Measurements from ENCODE around the gene BUB1B.
"Not testable (repeated sequence)": the region's sequence is repeated elsewhere in the genome, so short reads cannot be mapped to it uniquely, and the experiment has no call there.

The BUB1B gene

DNA sequence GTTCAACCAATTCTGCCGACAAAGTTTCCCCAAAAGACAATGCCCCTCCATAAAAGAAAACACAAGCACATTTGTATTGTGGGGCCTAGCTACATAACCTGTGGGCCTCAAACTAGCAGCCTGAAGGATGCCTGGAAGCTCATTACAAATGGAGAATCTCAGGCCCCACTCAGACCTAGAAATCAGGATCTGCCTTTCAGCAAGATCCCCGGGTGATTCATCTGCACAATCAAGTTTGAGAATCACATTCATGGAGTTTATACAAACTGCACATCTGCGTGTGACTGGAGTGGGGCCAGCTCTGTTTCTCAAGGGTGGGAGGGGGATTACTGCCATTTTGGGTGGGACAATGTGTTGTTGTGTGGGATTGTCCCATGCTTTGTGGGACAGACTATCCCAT is 36.5 kb upstream of the BUB1B start:
- not testable (repeated sequence) for H3K27ac ChIP-seq (ENCODE audit: low read length); H3K4me1 ChIP-seq (ENCODE audit: insufficient read depth, low read length); H3K9ac ChIP-seq (ENCODE audit: low read depth, low read length); H3K27me3 ChIP-seq (ENCODE audit: insufficient read depth, low read length); H3K36me3 ChIP-seq (ENCODE audit: insufficient read depth, low read depth, low read length); H3K4me3 ChIP-seq (ENCODE audit: low read length); H3K9me3 ChIP-seq (ENCODE audit: insufficient read depth, low read depth, low read length)

DNA sequence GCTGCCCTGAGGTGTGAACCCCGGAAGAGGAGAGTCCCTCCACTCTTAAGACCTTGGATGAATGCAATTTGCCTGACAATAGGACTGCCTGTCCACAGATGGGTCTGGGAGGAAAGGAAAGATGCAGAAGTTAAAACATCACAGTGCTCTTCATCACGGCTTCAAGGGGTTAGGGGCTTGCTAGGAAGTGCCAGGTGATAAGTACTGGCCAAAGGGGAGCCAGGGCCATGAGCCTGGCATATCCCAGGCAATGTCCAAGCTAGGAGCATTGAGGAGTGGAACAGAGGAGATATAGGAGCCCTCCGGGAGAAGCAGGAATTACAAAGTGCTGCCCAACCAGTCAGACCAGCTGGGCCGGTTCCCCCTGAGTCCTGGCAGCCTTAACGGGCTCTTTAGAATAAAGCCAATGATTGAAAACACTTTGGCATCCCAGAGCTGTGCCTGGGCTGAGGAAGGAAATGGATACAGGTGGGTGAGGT is 36.0 kb upstream of the BUB1B start:
- not testable (repeated sequence) for H3K36me3 ChIP-seq (ENCODE audit: insufficient read depth, low read depth, low read length); H3K27me3 ChIP-seq (ENCODE audit: insufficient read depth, low read length); H3K27ac ChIP-seq (ENCODE audit: low read length); H3K4me1 ChIP-seq (ENCODE audit: insufficient read depth, low read length); H3K9me3 ChIP-seq (ENCODE audit: insufficient read depth, low read depth, low read length); H3K9ac ChIP-seq (ENCODE audit: low read depth, low read length)
- peak overlapping the region; percentile 18 for H3K4me3 ChIP-seq (ENCODE audit: low read length)

DNA sequence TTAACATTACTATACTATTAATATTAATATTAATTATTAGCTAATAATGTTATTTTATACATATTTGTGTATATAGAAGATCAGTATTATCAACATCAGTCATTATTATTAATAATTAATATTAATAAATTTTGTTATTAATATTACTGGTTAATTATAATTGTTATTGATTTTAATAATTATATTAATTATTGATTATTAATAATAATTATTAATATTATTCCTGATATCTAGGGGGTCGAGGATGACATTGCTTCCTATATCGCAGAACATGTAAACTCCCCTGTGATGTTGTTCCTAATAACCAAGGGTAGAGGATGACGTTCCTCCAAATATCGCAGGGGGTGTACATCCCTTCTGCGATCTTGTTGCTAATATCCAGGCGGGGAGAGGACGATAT is 34.9 kb upstream of the BUB1B start:
- Histone ChIP-seq H3K9me3 (ENCODE audit: insufficient read depth, low read depth, low read length) (no peaks in the 10 kb centered on the region), H3K9ac (ENCODE audit: low read depth, low read length) (no peak overlapping the region), H3K36me3 (ENCODE audit: insufficient read depth, low read depth, low read length) (no peaks in the 10 kb centered on the region), H3K27me3 (ENCODE audit: insufficient read depth, low read length) (peaks cover 8% of the 10 kb centered on the region; the same call in 1 of the 2 replicates), H3K27ac (ENCODE audit: low read length) (no peak overlapping the region), H3K4me3 (ENCODE audit: low read length) (no peak overlapping the region), H3K4me1 (ENCODE audit: insufficient read depth, low read length) (peaks cover 8% of the 10 kb centered on the region; the same call in 1 of the 2 replicates)

DNA sequence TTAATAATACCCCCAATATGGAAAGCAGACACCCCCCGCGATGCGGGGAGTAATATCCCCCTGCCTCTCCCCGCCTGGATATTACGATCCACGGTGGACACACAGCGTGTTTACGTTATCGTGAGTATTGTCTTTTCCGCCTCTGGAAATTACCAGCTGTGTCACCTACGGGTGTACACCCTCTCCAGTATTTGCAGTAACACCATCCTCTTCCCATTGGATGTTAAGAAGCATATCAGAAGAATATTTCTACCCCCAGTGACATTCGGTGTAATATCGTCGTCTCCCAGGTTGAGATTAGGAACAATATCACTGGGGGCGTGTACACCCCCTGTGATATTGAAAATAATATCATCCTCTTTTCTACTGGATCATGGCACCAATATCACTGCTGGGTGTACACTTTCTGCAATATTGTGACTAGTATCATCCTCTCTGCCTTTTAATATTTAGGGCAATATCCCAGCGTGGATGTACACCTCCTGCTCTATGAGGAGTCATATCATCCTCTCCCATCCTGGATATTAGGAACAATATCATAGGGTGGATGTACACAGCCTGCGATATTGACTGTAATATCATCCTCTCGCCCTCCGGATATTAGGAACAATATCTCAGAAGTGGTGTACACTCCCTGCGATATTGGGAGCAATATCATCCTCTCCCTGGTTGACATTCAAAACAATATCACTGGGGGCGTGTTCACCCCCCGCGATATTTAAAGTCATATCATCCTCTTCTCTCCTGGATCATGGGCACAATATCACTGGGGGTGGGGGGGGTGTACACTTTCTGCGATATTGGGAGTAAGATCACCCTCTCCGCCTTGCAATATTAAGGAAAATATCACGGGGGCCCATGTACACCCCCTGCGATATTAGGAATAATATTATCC is 31.9 kb upstream of the BUB1B start:
- Histone ChIP-seq H3K4me3 (ENCODE audit: low read length) (no peak overlapping the region), H3K27me3 (ENCODE audit: insufficient read depth, low read length) (peaks cover 8% of the 10 kb centered on the region; the same call in 1 of the 2 replicates), H3K9ac (ENCODE audit: low read depth, low read length) (no peak overlapping the region), H3K4me1 (ENCODE audit: insufficient read depth, low read length) (0 out of 2 replicates have a peak, but pooled peaks cover 5% of the 10 kb centered on the region), H3K36me3 (ENCODE audit: insufficient read depth, low read depth, low read length) (no peaks in the 10 kb centered on the region), H3K27ac (ENCODE audit: low read length) (no peak overlapping the region), H3K9me3 (ENCODE audit: insufficient read depth, low read depth, low read length) (no peaks in the 10 kb centered on the region)

DNA sequence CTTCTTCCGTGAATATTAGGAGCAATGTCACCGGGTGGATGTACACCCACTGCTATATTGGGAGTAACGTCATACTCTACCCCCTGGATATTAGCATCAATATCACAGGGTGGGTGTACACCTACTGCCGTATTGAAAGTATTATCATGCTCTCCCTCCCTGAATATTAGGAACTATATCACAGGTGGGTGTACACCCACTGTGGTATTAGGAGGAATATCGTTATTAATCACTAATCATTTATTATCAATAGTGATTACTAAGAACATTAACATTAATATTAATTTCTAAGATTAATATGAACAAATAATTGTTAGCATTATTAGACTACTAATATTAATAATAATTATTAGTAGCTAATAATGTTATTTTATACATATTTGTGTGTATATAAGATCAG is 30.8 kb upstream of the BUB1B start:
- Histone ChIP-seq H3K27ac (ENCODE audit: low read length) (no peak overlapping the region), H3K9ac (ENCODE audit: low read depth, low read length) (no peak overlapping the region), H3K36me3 (ENCODE audit: insufficient read depth, low read depth, low read length) (no peaks in the 10 kb centered on the region), H3K4me3 (ENCODE audit: low read length) (no peak overlapping the region), H3K4me1 (ENCODE audit: insufficient read depth, low read length) (0 out of 2 replicates have a peak, but pooled peaks cover 5% of the 10 kb centered on the region), H3K9me3 (ENCODE audit: insufficient read depth, low read depth, low read length) (no peaks in the 10 kb centered on the region), H3K27me3 (ENCODE audit: insufficient read depth, low read length) (peaks cover 8% of the 10 kb centered on the region; the same call in 1 of the 2 replicates)

DNA sequence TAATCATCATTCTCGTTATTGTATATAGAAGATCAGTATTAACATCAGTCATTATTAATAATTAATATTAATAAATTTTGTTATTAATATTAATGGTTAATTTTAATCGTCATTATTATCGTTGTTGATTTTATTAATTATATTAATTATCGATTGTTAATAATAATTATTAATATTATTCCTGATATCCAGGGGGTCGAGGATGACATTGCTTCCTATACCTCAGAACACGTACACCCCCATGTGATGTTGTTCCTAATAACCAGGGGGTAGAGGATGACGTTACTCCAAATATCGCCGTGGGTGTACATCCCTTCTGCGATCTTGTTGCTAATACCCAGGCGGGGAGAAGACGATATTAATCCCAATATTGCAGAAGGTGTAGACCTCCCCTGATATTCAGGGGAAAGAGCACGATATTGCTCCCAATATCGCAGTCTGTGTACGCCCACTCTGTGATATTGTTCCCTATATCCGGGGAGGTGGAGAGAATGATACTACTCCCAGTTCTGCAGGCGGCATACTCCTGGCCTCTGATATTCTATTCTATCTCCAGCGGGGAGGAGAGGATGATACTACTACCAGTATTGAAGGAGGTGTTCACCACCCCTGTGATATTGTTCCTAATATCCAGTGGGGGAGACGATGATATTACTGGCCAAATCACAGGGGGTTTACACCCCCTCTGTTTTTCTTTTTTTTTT is 29.9 kb upstream of the BUB1B start:
- Histone ChIP-seq H3K4me3 (ENCODE audit: low read length) (no peak overlapping the region), H3K9ac (ENCODE audit: low read depth, low read length) (no peak overlapping the region), H3K36me3 (ENCODE audit: insufficient read depth, low read depth, low read length) (no peaks in the 10 kb centered on the region), H3K27ac (ENCODE audit: low read length) (no peak overlapping the region), H3K9me3 (ENCODE audit: insufficient read depth, low read depth, low read length) (no peaks in the 10 kb centered on the region), H3K4me1 (ENCODE audit: insufficient read depth, low read length) (no peaks in the 10 kb centered on the region), H3K27me3 (ENCODE audit: insufficient read depth, low read length) (peaks cover 8% of the 10 kb centered on the region; the same call in 1 of the 2 replicates)

DNA sequence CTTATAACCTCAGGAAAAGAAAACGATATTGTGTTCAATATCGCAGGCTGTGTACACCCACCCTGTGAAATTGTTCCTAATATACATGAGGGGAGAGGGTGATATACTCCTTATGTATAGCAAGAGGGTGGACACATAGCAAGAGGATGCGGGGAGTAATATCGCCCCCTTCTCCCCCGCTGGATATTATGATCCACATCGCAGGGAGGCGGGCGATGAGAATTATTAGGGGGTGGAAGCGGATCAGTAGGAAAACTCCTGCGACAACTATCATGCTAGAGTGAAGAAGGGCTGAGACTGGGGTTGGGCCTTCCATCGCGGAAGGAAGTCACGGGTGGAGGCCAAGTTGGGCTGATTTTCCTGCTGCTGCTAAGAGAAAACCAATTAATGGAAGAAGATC is 27.3 kb upstream of the BUB1B start:
- H3K9me3 ChIP-seq (ENCODE audit: insufficient read depth, low read depth, low read length), result no peaks in the 10 kb centered on the region
- no peak overlapping the region for H3K9ac ChIP-seq (ENCODE audit: low read depth, low read length)
- no peak overlapping the region for H3K27ac ChIP-seq (ENCODE audit: low read length)
- no peaks in the 10 kb centered on the region for H3K36me3 ChIP-seq (ENCODE audit: insufficient read depth, low read depth, low read length)
- no peak overlapping the region for H3K4me3 ChIP-seq (ENCODE audit: low read length)
- no peaks in the 10 kb centered on the region for H3K27me3 ChIP-seq (ENCODE audit: insufficient read depth, low read length)
- H3K4me1 ChIP-seq (ENCODE audit: insufficient read depth, low read length), result no peaks in the 10 kb centered on the region

DNA sequence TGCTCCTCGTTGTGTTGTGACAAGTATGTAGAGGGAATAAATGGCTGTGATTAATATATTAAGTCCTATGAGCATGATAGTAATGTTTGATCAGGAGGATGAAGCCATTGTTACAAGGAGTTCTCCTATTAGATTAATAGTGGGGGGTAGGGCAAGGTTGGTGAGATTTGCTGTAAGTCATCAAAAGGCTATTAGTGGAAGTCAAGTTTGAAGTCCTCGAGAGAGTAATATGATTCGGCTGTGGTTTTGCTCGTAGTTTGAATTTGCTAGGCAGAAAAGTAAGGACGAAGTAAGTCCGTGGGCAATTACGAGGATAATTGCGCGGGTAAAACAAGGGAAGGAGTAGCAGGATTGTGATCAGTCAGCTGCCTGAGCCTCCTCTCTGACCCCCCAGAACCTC is 26.0 kb upstream of the BUB1B start:
- Histone ChIP-seq H3K27me3 (ENCODE audit: insufficient read depth, low read length) (no peaks in the 10 kb centered on the region), H3K9ac (ENCODE audit: low read depth, low read length) (no peak overlapping the region), H3K9me3 (ENCODE audit: insufficient read depth, low read depth, low read length) (no peaks in the 10 kb centered on the region), H3K36me3 (ENCODE audit: insufficient read depth, low read depth, low read length) (no peaks in the 10 kb centered on the region), H3K27ac (ENCODE audit: low read length) (no peak overlapping the region), H3K4me3 (ENCODE audit: low read length) (no peak overlapping the region), H3K4me1 (ENCODE audit: insufficient read depth, low read length) (no peaks in the 10 kb centered on the region)

DNA sequence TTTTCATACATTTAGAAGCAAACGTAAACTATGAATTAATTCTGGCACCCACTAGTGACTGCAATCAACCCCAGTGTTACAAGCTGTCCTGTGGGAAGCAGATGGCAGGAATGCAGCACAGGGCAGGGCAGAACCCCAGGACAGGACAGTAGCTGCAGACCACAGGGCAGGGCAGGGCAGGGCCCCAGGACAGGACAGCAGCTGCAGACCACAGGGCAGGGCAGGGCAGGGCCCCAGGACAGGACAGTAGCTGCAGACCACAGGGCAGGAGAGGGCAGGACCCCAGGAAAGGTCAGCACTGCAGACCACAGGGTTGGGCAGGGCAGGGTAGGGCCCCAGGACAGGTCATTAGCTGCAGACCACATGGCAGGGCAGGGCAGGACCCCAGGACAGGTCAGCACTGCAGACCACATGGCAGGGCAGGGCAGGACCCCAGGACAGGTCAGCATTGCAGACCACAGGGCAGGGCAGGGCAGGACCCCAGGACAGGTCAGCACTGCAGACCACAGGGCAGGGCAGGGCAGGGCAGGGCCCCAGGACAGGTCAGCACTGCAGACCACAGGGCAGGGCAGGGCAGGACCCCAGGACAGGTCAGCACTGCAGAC is 24.9 kb upstream of the BUB1B start:
- H3K9me3 ChIP-seq (ENCODE audit: insufficient read depth, low read depth, low read length); H3K27ac ChIP-seq (ENCODE audit: low read length); H3K4me3 ChIP-seq (ENCODE audit: low read length); H3K4me1 ChIP-seq (ENCODE audit: insufficient read depth, low read length); H3K36me3 ChIP-seq (ENCODE audit: insufficient read depth, low read depth, low read length); H3K9ac ChIP-seq (ENCODE audit: low read depth, low read length); H3K27me3 ChIP-seq (ENCODE audit: insufficient read depth, low read length): not testable (repeated sequence)

DNA sequence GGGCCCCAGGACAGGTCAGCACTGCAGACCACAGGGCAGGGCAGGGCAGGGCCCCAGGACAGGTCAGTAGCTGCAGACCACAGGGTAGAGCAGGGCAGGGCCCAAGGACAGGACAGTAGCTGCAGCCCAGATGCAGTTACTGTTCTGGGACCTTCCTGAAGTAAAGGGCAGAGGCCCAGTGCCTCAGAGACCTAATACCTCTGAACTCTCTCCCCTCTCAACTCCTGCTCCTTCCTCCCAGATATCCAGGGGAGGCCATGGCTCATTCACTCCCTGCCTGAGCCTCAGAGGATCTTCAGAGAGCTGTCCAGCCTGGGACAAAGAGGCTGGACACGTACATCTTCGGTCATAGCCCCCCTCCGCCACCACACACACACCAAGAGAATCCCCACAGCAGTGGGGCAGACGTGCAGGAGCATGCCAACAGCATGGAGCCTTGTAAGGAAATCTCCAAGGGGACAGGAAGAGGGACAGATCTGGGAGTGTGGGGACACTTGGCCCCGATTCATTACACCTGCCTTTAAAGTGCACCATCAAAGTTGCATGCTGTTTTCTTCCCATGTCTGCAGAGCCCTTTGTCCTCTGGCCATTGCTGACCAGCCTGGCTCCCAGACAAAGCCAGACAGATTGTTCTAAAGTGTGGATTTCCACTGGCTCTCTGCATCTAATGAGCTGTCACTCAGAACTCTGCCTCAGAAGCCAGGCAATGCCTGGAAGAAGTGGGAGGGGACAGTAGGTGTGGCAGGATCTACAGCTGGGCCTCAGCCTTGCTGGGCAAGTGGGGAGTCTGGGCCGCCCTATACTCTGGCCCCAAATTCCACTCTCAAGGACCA is 24.2 kb upstream of the BUB1B start:
- Histone ChIP-seq H3K4me1 (ENCODE audit: insufficient read depth, low read length) (no peaks in the 10 kb centered on the region), H3K27me3 (ENCODE audit: insufficient read depth, low read length) (no peaks in the 10 kb centered on the region), H3K36me3 (ENCODE audit: insufficient read depth, low read depth, low read length) (no peaks in the 10 kb centered on the region), H3K9ac (ENCODE audit: low read depth, low read length) (no peak overlapping the region), H3K9me3 (ENCODE audit: insufficient read depth, low read depth, low read length) (no peaks in the 10 kb centered on the region), H3K4me3 (ENCODE audit: low read length) (no peak overlapping the region), H3K27ac (ENCODE audit: low read length) (no peak overlapping the region)
